ENCODE measurements around the gene IGFBP4. TPM values are rescaled to one million over a fixed set of nuclear protein-coding genes. Genes with fewer than 3 reads are reported as not detected.

IGFBP4 gene
- total RNA-seq, 2 experiments from 2014 or later, result 3.4 to 5.9 TPM

DNA sequence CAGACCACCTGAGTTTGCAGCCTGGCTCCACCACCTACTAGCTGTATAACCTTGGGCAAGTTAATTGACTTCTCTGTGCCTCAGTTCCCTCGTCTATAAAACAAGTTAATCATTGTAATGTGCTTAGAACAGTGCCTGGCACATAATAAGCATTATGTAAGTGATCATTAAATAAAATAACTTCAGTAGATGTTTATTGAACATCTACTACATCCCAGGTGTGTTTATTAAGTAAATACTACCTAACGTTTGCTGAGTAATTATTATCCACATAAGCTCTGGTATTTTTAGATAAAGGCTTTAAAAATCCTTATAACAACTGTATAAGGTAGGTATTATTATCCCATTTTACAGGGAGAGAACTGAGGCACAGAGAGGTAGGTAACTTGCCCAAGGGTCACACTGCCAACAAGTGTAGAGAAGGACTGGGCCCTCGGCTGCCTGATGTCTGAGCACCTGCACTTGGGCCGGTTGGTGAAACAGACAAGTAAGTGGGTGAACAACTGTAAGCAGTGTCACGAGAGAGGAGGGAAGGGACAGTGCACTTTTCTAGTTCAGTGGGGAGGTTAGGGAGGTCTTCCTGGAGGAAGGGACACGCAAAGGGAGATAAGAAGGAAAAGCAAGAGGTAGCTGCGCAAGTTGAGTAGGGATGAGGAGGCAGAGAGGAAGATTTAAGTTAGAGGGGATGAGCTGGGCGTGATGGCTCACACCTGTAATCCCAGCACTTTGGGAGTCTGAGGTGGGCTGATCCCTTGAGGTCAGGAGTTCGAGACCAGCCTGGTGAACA, 53.6 kb downstream of the IGFBP4 start:
- CTCF ChIA-PET, result interaction anchor here (0.6 to 1.1 kb wide), 2 partner anchors 21 to 43 kb away, joined by 3 to 4 read pairs; no protein-coding TSS in a partner anchor
- H3K4me1 Mint-ChIP-seq, result no peaks in the 10 kb centered on the region
- no peaks in the 10 kb centered on the region for H3K36me3 Mint-ChIP-seq
- H3K27me3 Mint-ChIP-seq, result peaks cover 8% of the 10 kb centered on the region
- no peak overlapping the region for H3K4me3 Mint-ChIP-seq
- DNase-seq (no peak), ATAC-seq (no peak)
- no peaks in the 10 kb centered on the region for H3K9me3 Mint-ChIP-seq (ENCODE audit: low read depth)
- H3K27ac Mint-ChIP-seq, result no peak overlapping the region

- Mint-ChIP-seq H3K27me3 (peaks cover 8% of the 10 kb centered on the region), H3K9me3 (ENCODE audit: low read depth) (no peaks in the 10 kb centered on the region), H3K36me3 (no peaks in the 10 kb centered on the region), H3K4me1 (no peaks in the 10 kb centered on the region), H3K27ac (no peak overlapping the region), H3K4me3 (no peak overlapping the region)
- DNase-seq, result no peak
- CTCF ChIA-PET, result interaction anchor here (0.6 to 1.1 kb wide), 2 partner anchors 22 to 43 kb away, joined by 3 to 4 read pairs; no protein-coding TSS in a partner anchor
- no peak for ATAC-seq
These were observed 54.4 kb downstream of the IGFBP4 start for GRCh38 chr17:40497695-40498094.

- Mint-ChIP-seq H3K4me3 (no peak overlapping the region), H3K4me1 (no peaks in the 10 kb centered on the region), H3K36me3 (no peaks in the 10 kb centered on the region), H3K27ac (no peak overlapping the region), H3K27me3 (peaks cover 8% of the 10 kb centered on the region), H3K9me3 (ENCODE audit: low read depth) (no peaks in the 10 kb centered on the region)
- ATAC-seq (no peak), DNase-seq (no peak)
- CTCF ChIA-PET, result interaction anchor here (1.1 kb wide), 1 partner anchor 22 kb away, joined by 4 read pairs; no protein-coding TSS in a partner anchor
These were observed 55.2 kb downstream of the IGFBP4 start for GRCh38 chr17:40498281-40499084.

- Mint-ChIP-seq H3K4me3 (no peak overlapping the region), H3K27ac (no peak overlapping the region), H3K36me3 (no peaks in the 10 kb centered on the region), H3K9me3 (ENCODE audit: low read depth) (no peaks in the 10 kb centered on the region), H3K27me3 (peaks cover 8% of the 10 kb centered on the region), H3K4me1 (no peaks in the 10 kb centered on the region)
- no peak for ATAC-seq
- no peak for DNase-seq
- CTCF ChIA-PET, result no interaction called here
These were observed 56.4 kb downstream of the IGFBP4 start for GRCh38 chr17:40499551-40500189.

DNA sequence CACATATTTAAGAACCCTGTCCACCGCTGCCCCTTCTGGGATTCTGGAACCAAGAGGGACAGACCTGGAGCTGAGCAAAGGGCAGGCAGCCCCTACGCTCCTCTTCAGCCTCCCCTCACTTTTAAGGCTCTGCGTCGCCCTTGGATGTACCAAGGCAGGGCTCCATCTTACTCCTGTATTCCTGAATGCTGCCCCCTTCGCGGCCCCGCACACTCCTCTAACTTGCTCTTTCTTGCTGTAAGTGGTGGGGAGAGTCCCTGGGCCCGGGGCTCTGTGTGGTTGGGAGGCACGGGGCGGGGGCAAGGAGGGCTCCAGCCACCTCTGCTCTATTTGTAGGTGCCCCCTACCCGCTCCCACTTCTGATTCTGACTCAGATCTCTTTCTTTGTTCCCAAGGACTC, 56.9 kb downstream of the IGFBP4 start:
- Mint-ChIP-seq H3K36me3 (no peaks in the 10 kb centered on the region), H3K9me3 (ENCODE audit: low read depth) (no peaks in the 10 kb centered on the region), H3K4me3 (no peak overlapping the region), H3K27ac (no peak overlapping the region), H3K27me3 (peaks cover 10% of the 10 kb centered on the region), H3K4me1 (no peaks in the 10 kb centered on the region)
- DNase-seq (no peak), ATAC-seq (no peak)
- CTCF ChIA-PET, result no interaction called here

DNA sequence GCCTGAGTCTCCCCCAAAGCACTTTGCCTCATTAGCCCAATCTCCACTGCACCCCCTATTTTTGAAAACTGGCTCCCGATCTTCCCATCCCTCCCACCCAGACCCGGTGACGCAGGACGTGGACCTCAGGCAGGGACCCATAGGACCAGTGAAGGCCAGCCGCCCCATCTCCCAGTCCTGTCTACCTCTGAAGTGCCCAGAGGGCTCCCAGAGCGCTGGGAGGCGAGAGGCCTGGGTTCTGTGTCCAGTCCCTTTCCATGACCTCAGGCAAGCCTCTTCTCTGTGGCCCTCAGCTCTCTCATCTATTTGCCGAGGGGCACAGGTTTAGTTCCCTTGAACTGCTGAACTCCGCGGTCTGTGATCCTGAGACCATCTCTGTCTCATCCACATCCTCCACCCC, 57.5 kb downstream of the IGFBP4 start:
- no peaks in the 10 kb centered on the region for H3K4me1 Mint-ChIP-seq
- DNase-seq (no peak), ATAC-seq (no peak)
- H3K9me3 Mint-ChIP-seq (ENCODE audit: low read depth), result no peaks in the 10 kb centered on the region
- CTCF ChIA-PET, result interaction anchor here (1.2 kb wide), 1 partner anchor 10 kb away, joined by 3 read pairs; no protein-coding TSS in a partner anchor
- H3K36me3 Mint-ChIP-seq, result no peaks in the 10 kb centered on the region
- H3K4me3 Mint-ChIP-seq, result no peak overlapping the region
- H3K27ac Mint-ChIP-seq, result no peak overlapping the region
- peaks cover 12% of the 10 kb centered on the region for H3K27me3 Mint-ChIP-seq

GRCh38 chr17:40501499-40501911, 58.3 kb downstream of the IGFBP4 start, which contains the start of gene TNS4:
Gene TNS4 (minus strand): TSS chr17:40501623. CDS start chr17:40496425, 5,198 bp downstream.
- DNase-seq (no peak), ATAC-seq (no peak)
- CTCF ChIA-PET, result interaction anchor here (0.9 to 1.6 kb wide), 3 partner anchors 11 to 32 kb away, joined by 3 to 4 read pairs (median 4); no protein-coding TSS in a partner anchor
- no peaks in the 10 kb centered on the region for H3K36me3 Mint-ChIP-seq
- no peaks in the 10 kb centered on the region for H3K9me3 Mint-ChIP-seq (ENCODE audit: low read depth)
- no peaks in the 10 kb centered on the region for H3K4me1 Mint-ChIP-seq
- no peak within 1 kb of the TSS for H3K27ac Mint-ChIP-seq
- H3K4me3 Mint-ChIP-seq, result no peak within 1 kb of the TSS
- H3K27me3 Mint-ChIP-seq, result peaks cover 12% of the 10 kb centered on the region

DNA sequence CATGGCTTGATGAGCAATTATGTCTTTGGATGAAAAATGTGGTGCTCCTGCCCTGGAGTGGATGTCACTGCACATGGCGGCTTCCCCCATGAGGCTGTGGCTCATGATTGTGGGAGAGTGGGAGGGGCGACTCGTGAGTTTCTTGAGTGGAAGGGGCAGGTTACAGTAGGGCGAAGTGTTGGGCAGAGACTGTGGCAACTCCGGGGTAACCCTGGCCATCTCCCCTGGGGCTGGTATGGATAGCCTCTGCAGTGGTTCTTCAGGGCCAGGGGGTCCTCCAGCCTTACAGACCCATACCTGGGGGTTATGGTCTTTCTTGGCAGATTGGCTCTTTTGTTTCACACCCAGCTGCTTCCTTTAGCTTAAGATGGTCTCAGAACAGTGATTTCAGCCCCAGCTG, 59.5 kb downstream of the IGFBP4 start:
- Mint-ChIP-seq H3K27me3 (peaks cover 9% of the 10 kb centered on the region), H3K27ac (no peak overlapping the region), H3K9me3 (ENCODE audit: low read depth) (no peaks in the 10 kb centered on the region), H3K4me1 (no peaks in the 10 kb centered on the region), H3K4me3 (no peak overlapping the region), H3K36me3 (no peaks in the 10 kb centered on the region)
- CTCF ChIA-PET, result interaction anchor here (1.0 to 1.6 kb wide), 2 partner anchors 9 to 23 kb away, joined by 3 to 4 read pairs; no protein-coding TSS in a partner anchor
- no peak for ATAC-seq
- no peak for DNase-seq

- ATAC-seq (no peak), DNase-seq (no peak)
- CTCF ChIA-PET, result interaction anchor here (1.6 kb wide), 1 partner anchor 23 kb away, joined by 4 read pairs; no protein-coding TSS in a partner anchor
- H3K4me1 Mint-ChIP-seq, result no peaks in the 10 kb centered on the region
- no peak overlapping the region for H3K27ac Mint-ChIP-seq
- H3K27me3 Mint-ChIP-seq, result peaks cover 9% of the 10 kb centered on the region
- H3K4me3 Mint-ChIP-seq, result no peak overlapping the region
- no peaks in the 10 kb centered on the region for H3K9me3 Mint-ChIP-seq (ENCODE audit: low read depth)
- H3K36me3 Mint-ChIP-seq, result no peaks in the 10 kb centered on the region
These were observed 59.9 kb downstream of the IGFBP4 start for GRCh38 chr17:40503154-40503553.

GRCh38 chr17:40506786-40507185, 63.5 kb downstream of the IGFBP4 start:
- no peaks in the 10 kb centered on the region for H3K36me3 Mint-ChIP-seq
- H3K4me3 Mint-ChIP-seq, result no peak overlapping the region
- no peaks in the 10 kb centered on the region for H3K9me3 Mint-ChIP-seq (ENCODE audit: low read depth)
- peaks cover 10% of the 10 kb centered on the region for H3K27me3 Mint-ChIP-seq
- no peaks in the 10 kb centered on the region for H3K4me1 Mint-ChIP-seq
- DNase-seq (no peak), ATAC-seq (no peak)
- no peak overlapping the region for H3K27ac Mint-ChIP-seq
- CTCF ChIA-PET, result interaction anchor here (0.9 to 1.5 kb wide), 2 partner anchors 13 to 19 kb away, joined by 3 read pairs; no protein-coding TSS in a partner anchor

All from activated CD8-positive, alpha-beta memory T cell treated with anti-CD3 and anti-CD28 coated beads, Interleukin-2, amount 10 ng/mL, durations not matched to agents 7 days and 5 days (primary cell).